HG02938 (cell line): ENCODE results near the gene TPK1.
A peak's percentile ranks its signal among the peaks of the same experiment; 100 is the strongest.
"Not testable (repeated sequence)": the region's sequence is repeated elsewhere in the genome, so short reads cannot be mapped to it uniquely, and the experiment has no call there.

Experiments
- ATAC-seq: cut with Tn5 transposase; IDR thresholded peaks from one replicate; pipeline ENCODE4 v1.9.1; 2021; ENCODE audit warnings: mild to moderate bottlenecking, moderate library complexity; ENCODE audit not compliant: unreplicated experiment

Gene TPK1

GRCh38 chr7:144824360-144824759, 11.5 kb downstream of the TPK1 start:
- no peak for ATAC-seq

- no peak for ATAC-seq
Observed at GRCh38 chr7:144822223-144822622, 13.6 kb downstream of the TPK1 start.

DNA sequence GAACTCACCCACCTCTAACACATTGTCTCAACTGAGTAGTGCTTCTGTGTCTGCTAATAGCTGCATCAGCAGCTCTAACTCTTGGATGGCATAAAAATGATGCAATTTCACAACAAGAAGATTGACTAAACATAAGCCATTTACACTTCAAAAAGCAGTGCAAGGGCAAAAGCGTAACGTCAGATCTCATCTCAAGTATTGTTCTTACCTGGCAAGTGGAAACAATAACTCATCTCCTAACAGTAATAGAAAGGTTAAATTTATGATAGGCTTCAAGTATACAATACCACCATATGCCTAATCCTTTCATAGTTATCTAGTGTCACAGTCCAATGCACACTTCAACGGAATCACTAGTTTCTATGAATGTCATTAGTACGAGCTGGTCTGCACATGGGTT, 14.8 kb downstream of the TPK1 start:
- ATAC-seq, result peak; percentile 56

DNA sequence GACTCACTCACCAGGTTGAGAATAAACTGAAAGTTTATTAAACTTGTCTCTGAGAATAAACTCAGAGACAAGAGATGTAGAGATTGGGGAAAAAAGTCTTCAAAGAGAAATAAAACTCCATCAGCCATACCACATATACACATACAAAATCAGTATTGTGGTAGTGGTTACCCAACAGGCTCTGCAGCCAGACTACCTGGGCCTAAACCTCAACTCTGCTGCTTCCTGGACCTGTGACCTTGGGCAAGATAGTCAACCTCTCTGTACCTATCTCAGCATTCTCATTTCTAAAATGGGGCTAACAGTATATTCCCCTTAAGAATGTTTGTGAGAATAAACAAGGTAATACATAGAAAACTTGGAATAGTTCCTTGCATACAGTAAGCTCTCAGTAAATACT, 15.3 kb downstream of the TPK1 start:
- ATAC-seq, result no peak

GRCh38 chr7:144819566-144819965, 16.3 kb downstream of the TPK1 start:
- no peak for ATAC-seq

- peak; percentile 60 for ATAC-seq
Observed at GRCh38 chr7:144818511-144818910, 17.3 kb downstream of the TPK1 start.

GRCh38 chr7:144817001-144817400, 18.9 kb downstream of the TPK1 start:
- no peak for ATAC-seq

GRCh38 chr7:144814299-144814698, 21.6 kb downstream of the TPK1 start:
- no peak for ATAC-seq

DNA sequence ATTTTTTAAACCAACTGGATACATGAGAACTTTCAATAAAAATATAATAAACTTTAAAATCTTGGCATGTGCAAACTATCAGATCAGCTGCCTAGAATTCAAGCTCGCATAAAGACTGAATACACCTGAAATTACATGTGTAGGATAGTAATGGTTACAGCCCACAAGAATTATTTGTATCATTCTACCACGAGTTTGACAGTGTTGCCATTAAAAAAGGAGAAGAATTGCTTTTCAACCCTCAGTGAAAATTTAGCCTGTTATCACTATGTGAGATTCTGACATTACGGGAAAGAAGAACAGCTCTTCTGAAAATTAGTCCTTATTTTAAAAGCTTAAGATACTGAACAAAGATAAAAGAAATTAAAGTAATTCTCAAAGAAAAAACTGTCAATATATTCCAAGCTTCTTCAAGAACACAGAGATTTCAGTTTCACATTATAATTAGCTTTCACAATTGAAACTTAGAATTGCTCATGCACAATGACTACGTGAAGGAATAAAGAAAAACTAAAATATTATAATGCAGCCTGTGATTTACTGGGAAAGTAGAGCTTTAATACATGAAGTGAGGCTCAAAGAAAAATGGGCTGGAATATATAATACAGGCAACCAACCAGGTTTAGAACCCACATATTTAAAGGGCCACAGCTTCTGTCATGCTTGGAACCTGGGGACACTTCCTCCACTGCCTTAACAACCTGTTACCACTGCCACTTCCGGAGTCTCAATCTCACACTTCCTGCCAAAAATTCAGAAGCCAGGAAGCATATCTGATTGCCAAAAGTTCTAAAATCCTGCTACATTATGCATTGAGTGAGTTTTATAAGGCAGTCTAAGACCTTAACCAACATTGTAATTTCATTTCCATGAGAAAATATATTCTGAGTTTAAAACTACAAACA, 23.2 kb downstream of the TPK1 start:
- peak; percentile 95 for ATAC-seq

- ATAC-seq, result no peak
Observed at GRCh38 chr7:144805627-144806239, 30.1 kb downstream of the TPK1 start.

GRCh38 chr7:144800678-144801436, 35.0 kb downstream of the TPK1 start:
- ATAC-seq, result not testable (repeated sequence)

DNA sequence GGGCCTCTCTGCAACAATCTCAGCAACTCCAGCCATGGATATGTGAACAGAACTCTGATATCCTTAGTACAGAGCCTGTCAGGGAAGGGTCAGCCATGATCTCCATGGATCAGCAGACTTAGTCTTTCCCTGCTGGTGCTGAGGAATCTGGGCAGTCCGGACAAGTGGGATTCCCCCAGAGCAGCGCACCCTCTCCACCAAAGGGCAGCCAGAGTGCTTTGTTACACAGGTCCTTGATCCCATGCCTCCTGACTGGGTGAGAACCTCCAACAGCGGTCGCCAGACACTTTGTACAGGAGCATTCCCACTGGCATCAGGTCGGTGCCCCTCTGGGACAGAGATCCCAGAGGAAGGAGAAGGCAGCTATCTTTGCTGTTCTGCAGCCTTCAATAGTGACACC, 38.9 kb downstream of the TPK1 start:
- no peak for ATAC-seq

DNA sequence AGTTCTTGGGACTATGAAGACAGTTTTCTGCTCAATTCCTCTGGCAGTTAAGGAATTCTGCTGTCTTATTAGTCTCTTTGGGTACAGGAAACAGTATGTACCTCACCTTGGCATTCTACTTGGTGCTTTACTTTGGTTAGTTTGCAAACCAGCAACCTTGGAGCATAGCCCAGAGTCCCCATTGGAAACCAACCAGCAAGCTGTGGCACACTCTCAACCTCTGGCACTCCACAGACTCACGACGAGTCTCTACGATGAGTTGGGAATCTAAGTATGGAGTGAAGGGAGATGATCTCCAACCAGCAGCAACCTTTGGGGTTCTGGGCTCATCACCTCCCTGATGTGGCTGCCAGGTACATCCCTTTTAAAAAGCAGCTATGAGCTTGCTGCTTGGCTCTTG, 43.8 kb downstream of the TPK1 start:
- no peak for ATAC-seq

- ATAC-seq, result no peak
Observed at GRCh38 chr7:144791488-144791887, 44.4 kb downstream of the TPK1 start.

GRCh38 chr7:144787127-144787526, 48.7 kb downstream of the TPK1 start:
- ATAC-seq, result no peak

- ATAC-seq, result peak; percentile 55
Observed at GRCh38 chr7:144786522-144786921, 49.3 kb downstream of the TPK1 start.

DNA sequence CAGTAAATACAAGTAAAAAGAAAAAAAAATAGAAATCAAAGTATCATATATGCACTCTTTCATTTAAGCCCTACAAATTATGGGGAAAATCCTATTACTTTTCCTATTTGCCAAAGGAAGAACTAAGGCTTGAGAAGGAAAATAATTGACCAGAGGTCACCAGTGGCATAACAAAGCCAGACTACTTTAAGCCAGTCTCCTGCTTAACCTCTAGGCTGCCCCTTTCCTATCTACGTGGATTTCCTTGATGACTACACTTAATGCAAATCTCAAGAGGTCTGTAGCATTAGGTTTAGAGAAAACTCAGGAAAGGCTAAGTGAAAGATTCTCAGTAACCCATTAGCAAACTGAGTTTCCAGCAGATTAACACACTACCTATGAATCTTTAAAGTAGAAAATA, 49.8 kb downstream of the TPK1 start:
- ATAC-seq, result no peak

- ATAC-seq, result no peak
Observed at GRCh38 chr7:144785521-144785920, 50.3 kb downstream of the TPK1 start.

GRCh38 chr7:144784943-144785342, 50.9 kb downstream of the TPK1 start:
- no peak for ATAC-seq

- no peak for ATAC-seq
Observed at GRCh38 chr7:144784441-144784840, 51.4 kb downstream of the TPK1 start.

DNA sequence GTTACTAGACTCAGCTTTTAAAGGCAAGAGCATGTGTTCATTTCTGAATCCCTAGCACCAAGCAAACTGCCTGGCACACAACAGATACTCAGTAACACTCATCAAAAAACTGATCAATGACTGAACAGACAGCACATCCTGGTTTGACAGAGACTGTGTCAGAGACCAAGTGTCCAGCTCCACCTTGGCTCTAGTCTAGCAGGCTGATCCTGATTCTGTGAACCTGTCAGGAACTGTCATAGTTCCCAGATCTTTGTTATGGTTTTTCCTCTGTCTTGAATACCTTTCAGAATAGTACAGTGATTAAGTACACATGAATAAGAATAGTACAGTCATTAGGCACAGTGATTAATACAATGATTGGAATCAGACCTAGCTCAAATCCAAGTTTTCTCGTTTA, 53.0 kb downstream of the TPK1 start:
- ATAC-seq, result no peak
